Heart left ventricle (tissue), 13 donors: ENCODE measurements around the gene RRP7A.

Experiments
- CTCF ChIP-seq, 12 donors: fragments of 200-600 bp; sonication (generic) in 4 of 12; IDR thresholded peaks; one replicate each; pipeline versions ENCODE4 v1.5.0 to v1.8.0; 2018 to 2022; ENCODE audit warnings: antibody characterized with exemption in 12 of 12, mild to moderate bottlenecking in 5 of 12
- POLR2A ChIP-seq, 2 donors: fragments of 450-650 bp; IDR thresholded peaks; one replicate each; pipeline ENCODE4 v1.6.1; 2017; ENCODE audit warnings: antibody characterized with exemption in 2 of 2, mild to moderate bottlenecking in 2 of 2, moderate library complexity in 2 of 2
- donor health status: ischemic (EF 13 %, LVEDD 7.1; RV severe dilation, severe dysfunction).
- donor health status: DM: no; HTN: yes; CAD: no.
- donor health status: DM: no; HTN: no; CAD: no.
- donor health status: ischemic (EF 25% LVEDD 6.9; RV normal size, moderate dysfunction).
- donor health status: ischemic (EF 25% LVEDD 5.7; RV mildly dilated, moderate dysfunction).
- donor health status: ischemic (EF 35%, LVEDD 5.7; RV mildly dilated, moderate dysfunction).
- donor health status: nonischemic (EF 11% LVEDD 7.7; RV severe dilation, severe dysfunction).
- donor health status: DM: yes; HTN: yes; CAD: no.
- donor health status: PGD.
- donor health status: ischemic (EF 29% LVEDD 5.4; RV normal size, mild dysfunction).
- donor health status: nonischemic (EF 23%, LVEDD 6.1; RV moderate dilation, normal function).

DNA sequence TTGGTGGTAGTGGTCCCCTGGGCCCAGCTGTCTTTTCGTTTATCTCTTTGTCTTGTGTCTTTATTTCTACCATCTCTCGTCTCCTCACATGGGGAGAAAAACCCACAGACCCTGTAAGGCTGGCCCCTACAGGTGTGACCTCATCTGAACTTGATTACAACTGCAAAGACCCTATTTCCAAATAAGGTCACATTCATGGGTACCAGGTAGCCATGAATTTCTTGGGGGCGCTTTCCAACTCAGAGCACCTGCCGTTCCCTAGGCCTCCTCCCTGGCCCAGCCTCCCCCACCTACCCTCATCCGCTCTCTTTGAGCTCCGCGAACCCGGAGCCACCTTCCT lies 14.0 kb upstream of the RRP7A start:
- no peak for TF ChIP-seq CTCF (IDR thresholded peaks at IDR 0.05)
- TF ChIP-seq POLR2A (IDR thresholded peaks at IDR 0.05) = no peak
